ENCODE measurements around the gene BNIP5. TPM values are rescaled to one million over a fixed set of nuclear protein-coding genes. Genes with fewer than 3 reads are reported as not detected.

The BNIP5 gene
- total and polyA plus RNA-seq, 2 of the 13 experiments (the other 11 are each of a cell fraction or from before 2014, with no cell fraction given), result not detected

DNA sequence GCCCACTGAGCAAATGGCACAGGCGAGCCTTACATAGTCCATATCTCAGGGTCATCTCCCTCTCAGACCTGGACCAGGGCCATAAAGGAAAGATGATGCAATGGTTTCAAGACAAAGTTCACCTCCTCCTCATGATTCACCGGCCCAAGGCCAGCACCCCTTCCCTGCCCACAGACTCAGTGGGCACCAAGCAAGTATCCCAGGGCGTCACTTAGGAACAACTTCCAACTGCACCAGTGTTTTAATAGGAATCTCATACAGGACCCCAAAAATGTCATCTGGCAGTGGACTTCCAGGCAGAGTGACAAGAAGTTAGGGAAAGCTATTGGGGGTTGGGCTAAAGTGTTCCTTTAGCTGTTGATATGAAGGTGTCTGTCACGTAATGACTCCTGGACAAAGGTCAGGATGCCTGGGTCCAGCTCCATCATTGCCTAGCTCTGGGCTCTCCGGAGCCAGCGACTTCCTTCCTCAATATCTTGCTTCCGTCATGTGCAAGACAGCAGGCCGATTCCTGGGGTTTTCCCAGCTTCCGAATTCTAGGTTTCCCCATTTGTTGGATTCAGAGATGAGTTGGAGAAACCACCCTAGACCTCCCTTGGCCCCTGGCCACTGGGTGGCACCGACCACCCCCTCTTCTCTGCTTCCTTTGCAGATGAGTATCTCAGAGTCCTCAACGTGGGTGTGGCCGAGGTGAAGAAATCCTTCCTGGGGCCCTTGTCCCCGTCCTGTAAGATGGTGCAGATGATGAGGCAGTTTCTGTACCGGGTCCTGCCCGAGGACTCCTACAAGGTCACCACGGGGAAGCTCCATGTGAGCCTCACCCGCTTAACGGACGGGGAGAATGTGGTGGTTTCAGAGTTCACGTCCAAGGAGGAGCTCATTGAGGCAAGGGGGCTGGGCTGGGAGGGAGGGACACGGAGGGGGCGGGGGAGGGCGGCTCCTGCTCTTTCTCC, 45.7 kb downstream of the BNIP5 start:
- 29% methylated on average over 15 of the region's 23 CpGs for WGBS (ENCODE audit: low lambda C conversion rate)
- no peak overlapping the region for H3K27ac ChIP-seq (ENCODE audit: extremely low read length, insufficient read depth, low read length)
- H3K9ac ChIP-seq (ENCODE audit: insufficient read depth, low read depth, low read length), result no peak overlapping the region
- intact Hi-C loops (cut with micrococcal nuclease; ENCODE audit: unreplicated experiment) (no loop called here), in situ Hi-C loops (cut with HindIII; ENCODE audit: extremely low pct_ligation_motif_present, low pct_unique_long_range_greater_than_20kb) (no loop called here)
- no peaks in the 10 kb centered on the region for H4K20me1 ChIP-seq (ENCODE audit: insufficient read depth, low read length)
- ChIA-PET CTCF (ENCODE audit: low intra/inter-chr PET ratio, low total read pairs) (no interaction called here), POLR2A (interaction anchor here (1.5 kb wide), 1 partner anchor 41 kb away, joined by 3 read pairs; no protein-coding TSS in a partner anchor)
- H2AFZ ChIP-seq (ENCODE audit: low read length), result no peak overlapping the region
- H3K9me3 ChIP-seq (ENCODE audit: low read length), result no peaks in the 10 kb centered on the region
- DNase-seq (ENCODE audit: low spot score), result no peak
- H3K79me2 ChIP-seq (ENCODE audit: insufficient read depth, low read length), result no peaks in the 10 kb centered on the region
- H3K4me3 ChIP-seq (replicated peaks in 1 of 3; ENCODE audit: insufficient read depth in 1 of 3, low read depth in 2 of 3, low read length in 3 of 3), result no peak overlapping the region
- ATAC-seq, result no peak
- H3K4me2 ChIP-seq (ENCODE audit: low read depth, low read length), result no peak overlapping the region
- H3K4me1 ChIP-seq (ENCODE audit: insufficient read depth, low read length), result peaks cover 10% of the 10 kb centered on the region
- no peaks in the 10 kb centered on the region for H3K36me3 ChIP-seq (replicated peaks in 1 of 2; ENCODE audit: control insufficient read depth in 1 of 2, insufficient read depth in 2 of 2, low read length in 2 of 2)
- no peak for FAIRE-seq
- peaks cover 7 to 35% of the 10 kb centered on the region in 2 experiments for H3K27me3 ChIP-seq (ENCODE audit: control insufficient read depth in 1 of 2, insufficient read depth in 2 of 2, low read length in 2 of 2)
- no TSS peak for BruUV-seq (replicated peaks)
- TF ChIP-seq ZNF362 (CRISPR knock-in tag; IDR thresholded peaks at IDR 0.05; ENCODE audit: borderline replicate concordance) (no peak), SP140L (CRISPR knock-in tag; IDR thresholded peaks at IDR 0.05; ENCODE audit: borderline replicate concordance) (no peak), ZNF333 (CRISPR knock-in tag; IDR thresholded peaks at IDR 0.05; ENCODE audit: borderline replicate concordance) (no peak), ATAD3A (CRISPR knock-in tag; IDR thresholded peaks at IDR 0.05) (no peak), GFI1 (CRISPR knock-in tag; IDR thresholded peaks at IDR 0.05; ENCODE audit: borderline replicate concordance) (no peak), CEBPB (IDR thresholded peaks at IDR 0.05; ENCODE audit: borderline replicate concordance, low read depth, low read length) (peak; percentile 83), HNF4A (CRISPR knock-in tag; IDR thresholded peaks at IDR 0.05) (0 out of 2 replicates have a peak, but pooled peaks have one; percentile 34), AGO2 (optimal IDR thresholded peaks at IDR 0.05; ENCODE audit: low read depth, low read length) (no peak), ATF7 (IDR thresholded peaks at IDR 0.05) (peak; percentile 63), ATF7 (CRISPR knock-in tag; IDR thresholded peaks at IDR 0.05) (no peak)
- TF ChIP-seq, protein P1, sequence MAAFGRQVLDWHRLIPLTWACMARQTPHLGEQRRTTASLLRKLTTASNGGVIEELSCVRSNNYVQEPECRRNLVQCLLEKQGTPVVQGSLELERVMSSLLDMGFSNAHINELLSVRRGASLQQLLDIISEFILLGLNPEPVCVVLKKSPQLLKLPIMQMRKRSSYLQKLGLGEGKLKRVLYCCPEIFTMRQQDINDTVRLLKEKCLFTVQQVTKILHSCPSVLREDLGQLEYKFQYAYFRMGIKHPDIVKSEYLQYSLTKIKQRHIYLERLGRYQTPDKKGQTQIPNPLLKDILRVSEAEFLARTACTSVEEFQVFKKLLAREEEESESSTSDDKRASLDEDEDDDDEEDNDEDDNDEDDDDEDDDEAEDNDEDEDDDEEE (CRISPR knock-in tag; IDR thresholded peaks at IDR 0.05), result no peak
- TF ChIP-seq, protein P2, sequence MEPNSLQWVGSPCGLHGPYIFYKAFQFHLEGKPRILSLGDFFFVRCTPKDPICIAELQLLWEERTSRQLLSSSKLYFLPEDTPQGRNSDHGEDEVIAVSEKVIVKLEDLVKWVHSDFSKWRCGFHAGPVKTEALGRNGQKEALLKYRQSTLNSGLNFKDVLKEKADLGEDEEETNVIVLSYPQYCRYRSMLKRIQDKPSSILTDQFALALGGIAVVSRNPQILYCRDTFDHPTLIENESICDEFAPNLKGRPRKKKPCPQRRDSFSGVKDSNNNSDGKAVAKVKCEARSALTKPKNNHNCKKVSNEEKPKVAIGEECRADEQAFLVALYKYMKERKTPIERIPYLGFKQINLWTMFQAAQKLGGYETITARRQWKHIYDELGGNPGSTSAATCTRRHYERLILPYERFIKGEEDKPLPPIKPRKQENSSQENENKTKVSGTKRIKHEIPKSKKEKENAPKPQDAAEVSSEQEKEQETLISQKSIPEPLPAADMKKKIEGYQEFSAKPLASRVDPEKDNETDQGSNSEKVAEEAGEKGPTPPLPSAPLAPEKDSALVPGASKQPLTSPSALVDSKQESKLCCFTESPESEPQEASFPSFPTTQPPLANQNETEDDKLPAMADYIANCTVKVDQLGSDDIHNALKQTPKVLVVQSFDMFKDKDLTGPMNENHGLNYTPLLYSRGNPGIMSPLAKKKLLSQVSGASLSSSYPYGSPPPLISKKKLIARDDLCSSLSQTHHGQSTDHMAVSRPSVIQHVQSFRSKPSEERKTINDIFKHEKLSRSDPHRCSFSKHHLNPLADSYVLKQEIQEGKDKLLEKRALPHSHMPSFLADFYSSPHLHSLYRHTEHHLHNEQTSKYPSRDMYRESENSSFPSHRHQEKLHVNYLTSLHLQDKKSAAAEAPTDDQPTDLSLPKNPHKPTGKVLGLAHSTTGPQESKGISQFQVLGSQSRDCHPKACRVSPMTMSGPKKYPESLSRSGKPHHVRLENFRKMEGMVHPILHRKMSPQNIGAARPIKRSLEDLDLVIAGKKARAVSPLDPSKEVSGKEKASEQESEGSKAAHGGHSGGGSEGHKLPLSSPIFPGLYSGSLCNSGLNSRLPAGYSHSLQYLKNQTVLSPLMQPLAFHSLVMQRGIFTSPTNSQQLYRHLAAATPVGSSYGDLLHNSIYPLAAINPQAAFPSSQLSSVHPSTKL (CRISPR knock-in tag; IDR thresholded peaks at IDR 0.05), result 0 out of 2 replicates have a peak, but pooled peaks have one; percentile 10

All from HepG2 (cell line).